ENCODE data around the gene UST.

Gene UST

GRCh38 chr6:148836751-148837150 is 89.9 kb downstream of the UST start:
- no peak for DNase-seq (ENCODE audit: low read depth, low spot score)
- no peaks in the 10 kb centered on the region for H3K27me3 ChIP-seq (ENCODE audit: insufficient read depth, insufficient read length)
- peaks cover 2% of the 10 kb centered on the region for H3K4me1 ChIP-seq (ENCODE audit: insufficient read depth, insufficient read length)
- H3K9me3 ChIP-seq (ENCODE audit: insufficient read depth, low read length): no peaks in the 10 kb centered on the region
- TF ChIP-seq YY1 (IDR thresholded peaks at IDR 0.05; ENCODE audit: insufficient read depth, insufficient read length) (no peak), SUZ12 (IDR thresholded peaks at IDR 0.05; ENCODE audit: extremely low read depth, insufficient read depth, insufficient read length) (no peak), ZNF274 (IDR thresholded peaks at IDR 0.05; ENCODE audit: low read depth, low read length) (no peak)
- no peak overlapping the region for H3K9ac ChIP-seq (ENCODE audit: insufficient read length, low read depth)
- no peak overlapping the region for H3K4me3 ChIP-seq (ENCODE audit: insufficient read length, low read depth)
- no peaks in the 10 kb centered on the region for H3K36me3 ChIP-seq (ENCODE audit: insufficient read depth, insufficient read length, low read length)

DNA sequence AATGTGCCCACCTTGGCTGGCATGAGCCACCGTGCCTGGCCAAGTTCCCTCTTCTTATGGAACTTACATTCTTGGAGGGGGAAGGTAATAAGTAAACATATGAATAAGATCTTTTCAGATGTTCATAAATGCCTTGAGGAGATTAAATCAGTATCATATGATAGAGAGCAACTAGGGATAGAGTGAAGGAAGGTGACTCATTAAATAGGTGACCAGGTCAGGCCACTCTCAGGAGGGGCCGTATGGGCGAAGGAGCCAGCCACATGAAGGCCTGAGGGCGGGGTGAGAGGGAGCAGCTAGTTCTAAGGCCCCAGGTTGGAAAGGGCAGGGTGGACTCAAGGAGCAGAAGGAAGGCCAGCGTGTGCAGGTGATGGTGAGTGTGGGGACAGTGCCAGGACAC is 91.1 kb downstream of the UST start:
- Histone ChIP-seq H3K9ac (ENCODE audit: insufficient read length, low read depth) (no peak overlapping the region), H3K36me3 (ENCODE audit: insufficient read depth, insufficient read length, low read length) (no peaks in the 10 kb centered on the region), H3K9me3 (ENCODE audit: insufficient read depth, low read length) (no peaks in the 10 kb centered on the region), H3K4me1 (ENCODE audit: insufficient read depth, insufficient read length) (peaks cover 2% of the 10 kb centered on the region), H3K4me3 (ENCODE audit: insufficient read length, low read depth) (no peak overlapping the region), H3K27me3 (ENCODE audit: insufficient read depth, insufficient read length) (no peaks in the 10 kb centered on the region)
- TF ChIP-seq ZNF274 (IDR thresholded peaks at IDR 0.05; ENCODE audit: low read depth, low read length) (no peak), SUZ12 (IDR thresholded peaks at IDR 0.05; ENCODE audit: extremely low read depth, insufficient read depth, insufficient read length) (no peak), YY1 (IDR thresholded peaks at IDR 0.05; ENCODE audit: insufficient read depth, insufficient read length) (no peak)
- no peak for DNase-seq (ENCODE audit: low read depth, low spot score)

DNA sequence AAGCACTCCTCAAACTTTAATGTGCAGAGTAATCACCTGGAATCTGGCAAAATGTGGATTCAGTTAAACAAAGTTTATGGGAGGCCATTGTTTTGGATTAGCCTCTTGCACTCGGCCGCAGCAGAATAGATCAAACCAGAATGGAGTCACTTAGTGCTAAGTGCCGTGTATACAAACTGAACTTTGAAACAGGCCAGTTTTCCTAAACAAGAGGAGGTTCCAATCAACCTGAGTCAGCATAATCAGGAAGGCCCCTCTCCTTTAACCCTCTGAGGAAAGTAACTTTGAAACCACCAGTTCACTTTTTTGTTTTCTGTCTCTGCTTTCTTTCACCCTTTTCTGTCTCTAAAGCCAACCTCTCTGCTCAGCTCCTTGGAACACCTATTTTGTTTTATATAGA is 92.2 kb downstream of the UST start:
- DNase-seq (ENCODE audit: low read depth, low spot score): no peak
- Histone ChIP-seq H3K9me3 (ENCODE audit: insufficient read depth, low read length) (no peaks in the 10 kb centered on the region), H3K27me3 (ENCODE audit: insufficient read depth, insufficient read length) (no peaks in the 10 kb centered on the region), H3K4me3 (ENCODE audit: insufficient read length, low read depth) (no peak overlapping the region), H3K36me3 (ENCODE audit: insufficient read depth, insufficient read length, low read length) (no peaks in the 10 kb centered on the region), H3K4me1 (ENCODE audit: insufficient read depth, insufficient read length) (peaks cover 2% of the 10 kb centered on the region), H3K9ac (ENCODE audit: insufficient read length, low read depth) (no peak overlapping the region)
- no peak for TF ChIP-seq YY1 (IDR thresholded peaks at IDR 0.05; ENCODE audit: insufficient read depth, insufficient read length)

DNA sequence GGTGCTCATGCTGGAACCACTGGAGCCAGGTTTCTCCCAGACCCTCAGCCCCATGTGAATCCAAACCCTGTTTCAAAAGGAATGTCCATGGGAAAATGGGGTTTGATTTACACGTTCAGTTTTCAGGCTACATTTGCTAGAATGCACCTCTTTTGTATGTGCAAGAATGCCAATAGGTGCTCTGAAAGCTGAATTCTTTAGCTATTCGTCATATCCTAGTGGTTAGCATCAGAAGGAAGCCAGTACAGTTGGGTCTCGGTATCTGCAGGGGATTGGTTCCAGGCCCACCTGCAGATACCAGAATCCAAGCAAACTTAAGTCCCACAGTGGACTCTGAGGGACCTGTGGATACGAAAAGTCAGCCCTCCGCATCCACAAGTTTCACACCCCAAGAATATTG is 93.4 kb downstream of the UST start:
- H3K9me3 ChIP-seq (ENCODE audit: insufficient read depth, low read length): no peaks in the 10 kb centered on the region
- no peaks in the 10 kb centered on the region for H3K36me3 ChIP-seq (ENCODE audit: insufficient read depth, insufficient read length, low read length)
- no peak overlapping the region for H3K4me3 ChIP-seq (ENCODE audit: insufficient read length, low read depth)
- no peak for DNase-seq (ENCODE audit: low read depth, low spot score)
- H3K4me1 ChIP-seq (ENCODE audit: insufficient read depth, insufficient read length): peaks cover 2% of the 10 kb centered on the region
- H3K27me3 ChIP-seq (ENCODE audit: insufficient read depth, insufficient read length): no peaks in the 10 kb centered on the region
- H3K9ac ChIP-seq (ENCODE audit: insufficient read length, low read depth): no peak overlapping the region
- TF ChIP-seq YY1 (IDR thresholded peaks at IDR 0.05; ENCODE audit: insufficient read depth, insufficient read length) (no peak), SUZ12 (IDR thresholded peaks at IDR 0.05; ENCODE audit: extremely low read depth, insufficient read depth, insufficient read length) (no peak), ZNF274 (IDR thresholded peaks at IDR 0.05; ENCODE audit: low read depth, low read length) (no peak)

GRCh38 chr6:148842296-148843019 is 95.6 kb downstream of the UST start:
- Histone ChIP-seq H3K4me1 (ENCODE audit: insufficient read depth, insufficient read length) (peaks cover 2% of the 10 kb centered on the region), H3K9ac (ENCODE audit: insufficient read length, low read depth) (no peak overlapping the region), H3K9me3 (ENCODE audit: insufficient read depth, low read length) (no peaks in the 10 kb centered on the region), H3K36me3 (ENCODE audit: insufficient read depth, insufficient read length, low read length) (no peaks in the 10 kb centered on the region), H3K4me3 (ENCODE audit: insufficient read length, low read depth) (no peak overlapping the region), H3K27me3 (ENCODE audit: insufficient read depth, insufficient read length) (no peaks in the 10 kb centered on the region)
- no peak for DNase-seq (ENCODE audit: low read depth, low spot score)
- TF ChIP-seq SUZ12 (IDR thresholded peaks at IDR 0.05; ENCODE audit: extremely low read depth, insufficient read depth, insufficient read length): no peak
- TF ChIP-seq ZNF274 (IDR thresholded peaks at IDR 0.05; ENCODE audit: low read depth, low read length): no peak
- no peak for TF ChIP-seq YY1 (IDR thresholded peaks at IDR 0.05; ENCODE audit: insufficient read depth, insufficient read length)

DNA sequence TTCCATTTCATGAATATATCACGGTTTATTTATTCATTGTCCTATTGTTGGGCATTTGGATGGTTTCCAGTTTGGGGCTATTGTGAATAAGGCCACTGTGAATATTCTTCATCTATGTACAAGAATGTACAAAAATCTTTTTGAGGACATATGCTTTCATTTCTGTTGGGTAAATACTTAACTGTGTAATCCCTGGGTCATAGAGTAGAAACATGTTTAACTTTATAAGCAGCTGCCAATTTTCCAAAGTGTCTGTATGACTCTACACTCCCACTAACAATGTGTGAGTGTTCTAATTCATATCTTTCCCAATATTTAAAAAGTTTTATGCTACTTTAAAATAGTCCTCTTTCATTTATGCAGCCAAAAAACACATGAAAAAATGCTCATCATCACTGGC is 98.6 kb downstream of the UST start:
- Histone ChIP-seq H3K4me1 (ENCODE audit: insufficient read depth, insufficient read length) (peaks cover 2% of the 10 kb centered on the region), H3K9me3 (ENCODE audit: insufficient read depth, low read length) (no peaks in the 10 kb centered on the region), H3K4me3 (ENCODE audit: insufficient read length, low read depth) (no peak overlapping the region), H3K27me3 (ENCODE audit: insufficient read depth, insufficient read length) (no peaks in the 10 kb centered on the region), H3K36me3 (ENCODE audit: insufficient read depth, insufficient read length, low read length) (no peaks in the 10 kb centered on the region), H3K9ac (ENCODE audit: insufficient read length, low read depth) (no peak overlapping the region)
- no peak for TF ChIP-seq SUZ12 (IDR thresholded peaks at IDR 0.05; ENCODE audit: extremely low read depth, insufficient read depth, insufficient read length)
- TF ChIP-seq YY1 (IDR thresholded peaks at IDR 0.05; ENCODE audit: insufficient read depth, insufficient read length): no peak
- TF ChIP-seq ZNF274 (IDR thresholded peaks at IDR 0.05; ENCODE audit: low read depth, low read length): no peak
- DNase-seq (ENCODE audit: low read depth, low spot score): no peak

DNA sequence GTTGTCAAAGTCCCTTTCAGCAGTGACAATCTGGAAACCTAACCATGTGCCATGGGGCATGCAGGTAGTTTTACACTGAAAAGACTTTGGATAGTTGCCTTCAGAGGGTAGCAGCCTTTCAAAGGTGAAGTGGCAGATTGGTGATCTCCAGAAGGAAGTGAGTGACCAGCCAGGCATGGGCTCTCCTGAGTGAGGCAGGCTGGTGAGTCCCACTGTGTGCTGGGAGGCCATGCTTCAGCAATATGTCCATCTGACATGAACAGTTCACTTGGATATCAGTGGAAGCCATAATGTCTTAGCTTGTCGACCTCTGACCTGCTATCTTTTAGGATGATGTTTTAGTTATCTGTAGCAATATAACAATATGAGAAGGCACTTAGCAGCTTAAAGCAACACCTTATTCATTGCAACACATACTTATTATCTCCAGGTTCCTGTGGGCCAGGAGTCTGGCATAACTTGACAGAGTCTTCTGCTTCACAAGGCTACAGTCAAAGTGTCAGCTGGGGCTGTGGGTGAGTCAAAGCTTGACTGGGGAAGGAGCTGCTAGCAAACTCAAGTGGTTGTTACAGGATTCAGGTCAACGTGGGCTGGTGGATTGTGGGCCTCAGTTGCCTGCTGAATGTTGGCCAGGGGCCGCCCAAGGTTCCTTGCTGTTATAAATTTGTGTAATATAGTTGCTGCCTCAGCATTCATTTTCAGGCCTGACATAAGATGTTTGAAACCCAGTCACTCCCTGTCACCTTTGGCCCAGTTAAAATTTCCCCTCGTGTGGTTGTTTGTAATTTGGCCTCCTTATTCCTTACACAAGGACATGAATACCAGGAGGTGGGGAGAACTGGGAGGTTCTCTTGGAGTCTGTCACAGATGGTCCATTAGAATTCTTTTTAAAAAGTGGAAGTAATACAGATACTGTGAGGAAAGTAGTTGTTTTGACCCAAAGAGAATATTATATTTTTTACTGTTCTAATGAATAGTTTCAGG is 100.2 kb downstream of the UST start:
- Histone ChIP-seq H3K27me3 (ENCODE audit: insufficient read depth, insufficient read length) (no peaks in the 10 kb centered on the region), H3K4me3 (ENCODE audit: insufficient read length, low read depth) (no peak overlapping the region), H3K9ac (ENCODE audit: insufficient read length, low read depth) (no peak overlapping the region), H3K9me3 (ENCODE audit: insufficient read depth, low read length) (no peaks in the 10 kb centered on the region), H3K4me1 (ENCODE audit: insufficient read depth, insufficient read length) (no peaks in the 10 kb centered on the region), H3K36me3 (ENCODE audit: insufficient read depth, insufficient read length, low read length) (no peaks in the 10 kb centered on the region)
- no peak for DNase-seq (ENCODE audit: low read depth, low spot score)
- TF ChIP-seq ZNF274 (IDR thresholded peaks at IDR 0.05; ENCODE audit: low read depth, low read length): no peak
- TF ChIP-seq SUZ12 (IDR thresholded peaks at IDR 0.05; ENCODE audit: extremely low read depth, insufficient read depth, insufficient read length): no peak
- TF ChIP-seq YY1 (IDR thresholded peaks at IDR 0.05; ENCODE audit: insufficient read depth, insufficient read length): no peak

All from NT2/D1 (cell line).